NCI-H774 (cell line): ENCODE results near the gene CPEB1.
"Not testable (repeated sequence)": the region's sequence is repeated elsewhere in the genome, so short reads cannot be mapped to it uniquely, and the experiment has no call there.

Experiments
- DNase-seq: peaks from one replicate; lab custom pipeline; 2025; lab: John Stamatoyannopoulos, UW

CPEB1 gene

GRCh38 chr15:82545002-82545401 is 102.2 kb downstream of the CPEB1 start:
- DNase-seq, result no peak

DNA sequence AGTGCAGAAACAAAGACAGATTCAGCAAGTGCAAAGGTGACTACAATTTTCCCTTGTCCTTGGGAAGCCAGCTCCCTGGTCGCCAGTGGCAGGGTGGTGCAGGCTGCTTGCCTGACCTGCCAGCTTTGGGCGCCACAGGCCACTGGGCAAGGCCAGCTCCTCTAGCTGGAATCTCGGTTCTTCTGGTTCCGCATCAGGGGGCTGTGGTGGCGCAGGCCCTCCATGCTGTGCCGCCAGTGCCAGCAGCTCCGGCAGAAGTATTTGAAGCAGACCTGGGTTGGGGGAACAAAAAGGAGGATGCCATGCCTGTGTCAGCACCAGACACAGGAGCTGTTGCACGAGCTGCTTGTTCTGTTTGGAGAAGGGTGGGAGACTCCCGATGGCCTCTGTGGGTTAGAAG is 102.7 kb downstream of the CPEB1 start:
- no peak for DNase-seq

- no peak for DNase-seq
These were observed 104.0 kb downstream of the CPEB1 start for GRCh38 chr15:82543160-82543559.

DNA sequence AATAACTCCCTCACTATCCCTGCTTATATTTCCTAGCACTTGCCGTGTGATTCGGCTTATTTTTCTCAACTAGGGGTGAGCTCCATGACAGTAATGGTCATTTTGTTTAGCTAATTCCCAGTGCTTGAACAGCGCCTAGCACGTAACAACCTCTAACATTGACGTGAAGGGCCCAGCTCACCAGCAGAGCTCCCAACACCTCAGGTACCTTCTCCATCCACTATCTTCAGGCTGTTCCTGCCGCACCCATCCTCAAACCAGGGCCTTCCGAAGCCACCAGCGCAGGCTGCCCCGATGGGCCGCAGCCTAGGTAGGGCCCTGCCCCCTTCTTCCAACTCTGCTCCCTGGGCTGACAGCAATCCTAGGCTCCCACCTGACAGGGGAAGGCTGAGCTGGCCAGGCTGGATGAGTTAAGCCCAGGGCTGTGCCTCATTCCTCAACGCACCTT is 106.2 kb downstream of the CPEB1 start:
- DNase-seq, result no peak

- no peak for DNase-seq
These were observed 106.8 kb downstream of the CPEB1 start, which contains the start of gene RPS17 for GRCh38 chr15:82540055-82540983. RPS17 (minus strand) TSS chr15:82540457; CDS start chr15:82540428, 29 bp downstream.

DNA sequence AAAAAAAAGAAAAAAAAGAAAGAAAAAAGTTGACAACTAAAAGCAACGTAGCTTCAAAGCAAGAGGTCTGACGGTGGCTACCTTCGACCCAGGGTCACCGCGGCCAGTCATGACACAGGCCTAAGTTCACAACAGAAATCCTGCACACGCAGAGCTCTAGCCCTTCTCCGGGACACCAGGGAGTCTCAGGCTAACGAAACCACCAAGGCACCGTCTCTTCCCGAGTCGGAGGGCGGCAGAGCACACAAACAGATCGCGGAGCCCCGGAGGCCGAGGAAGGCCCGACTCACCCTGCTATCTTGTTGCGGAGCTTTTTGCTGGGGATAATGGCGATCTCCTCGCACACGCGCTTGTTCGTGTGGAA is 107.5 kb downstream of the CPEB1 start:
- DNase-seq, result no peak

- no peak for DNase-seq
These were observed 108.0 kb downstream of the CPEB1 start for GRCh38 chr15:82538961-82539690.

- no peak for DNase-seq
These were observed 109.7 kb downstream of the CPEB1 start for GRCh38 chr15:82537351-82537908.

GRCh38 chr15:82536409-82537350 is 110.5 kb downstream of the CPEB1 start:
- no peak for DNase-seq

DNA sequence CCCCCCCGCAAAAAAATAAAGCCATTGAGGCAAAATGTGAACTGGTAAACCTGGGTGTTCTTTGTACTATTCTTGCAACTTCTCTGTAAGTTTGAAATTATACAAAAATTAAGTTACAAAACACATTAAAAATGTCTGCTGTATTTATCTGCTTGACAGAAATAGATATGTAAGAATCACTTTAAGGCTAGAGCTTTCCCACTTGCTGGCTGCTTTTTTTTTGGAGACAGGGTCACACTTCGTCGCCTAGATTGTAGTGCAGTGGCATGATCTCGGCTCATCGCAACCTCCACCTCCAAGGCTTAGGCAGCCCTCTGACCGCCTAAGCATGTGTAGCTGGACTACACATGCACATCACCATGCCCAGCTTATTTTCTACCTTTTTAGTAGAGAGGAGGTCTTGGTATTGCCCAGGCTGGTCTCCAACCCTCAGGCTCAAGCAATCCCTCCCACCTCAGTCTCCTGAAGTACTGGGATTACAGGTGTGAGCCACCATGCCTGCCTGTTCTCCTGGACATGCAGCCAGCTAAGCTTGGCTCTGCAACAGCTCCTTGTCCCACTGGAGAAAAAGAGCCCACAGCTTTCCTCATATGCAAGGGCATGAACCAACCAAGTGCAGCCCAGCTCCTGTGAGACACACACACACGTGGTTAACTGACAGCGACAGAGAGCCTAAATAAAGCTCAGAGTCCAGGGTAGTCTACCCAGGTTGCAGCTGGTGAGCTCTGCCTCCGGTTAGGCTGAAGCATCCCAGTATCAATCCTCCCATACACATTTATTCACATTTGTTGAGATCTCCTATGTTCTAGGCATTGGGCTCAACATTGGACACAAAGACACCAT is 111.4 kb downstream of the CPEB1 start:
- DNase-seq, result no peak

DNA sequence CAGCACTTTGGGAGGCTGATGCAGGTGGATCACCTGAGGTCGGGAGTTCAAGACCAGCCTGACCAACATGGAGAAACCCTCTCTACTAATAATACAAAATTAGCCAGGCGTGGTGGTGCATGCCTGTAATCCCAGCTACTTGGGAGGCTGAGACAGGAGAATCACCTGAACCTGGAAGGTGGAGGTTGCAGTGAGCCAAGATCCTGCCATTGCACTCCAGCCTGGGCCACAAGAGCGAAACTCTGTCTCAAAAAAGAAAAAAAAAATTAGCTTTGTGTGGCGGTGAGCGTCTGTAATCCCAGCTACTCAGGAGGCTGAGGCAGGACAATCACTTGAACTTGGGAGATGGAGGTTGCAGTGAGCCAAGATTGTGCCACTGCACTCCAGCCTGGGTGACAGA is 112.0 kb downstream of the CPEB1 start:
- DNase-seq, result not testable (repeated sequence)

DNA sequence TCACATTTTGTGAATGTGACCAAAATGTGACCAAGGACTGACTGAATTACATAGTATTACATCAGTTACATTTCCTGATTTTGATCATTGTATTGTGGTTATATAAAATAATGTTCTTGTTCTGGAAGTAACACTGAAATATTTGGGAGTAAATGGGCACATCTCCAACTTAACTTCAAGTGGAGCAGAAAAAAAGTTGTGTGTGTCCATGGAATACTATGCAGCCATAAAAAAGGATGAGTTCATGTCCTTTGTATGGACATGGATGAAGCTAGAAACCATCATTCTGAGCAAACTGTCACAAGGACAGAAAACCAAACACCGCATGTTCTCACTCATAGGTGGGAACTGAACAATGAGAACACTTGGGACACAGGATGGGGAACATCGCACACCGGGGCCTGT is 112.7 kb downstream of the CPEB1 start:
- DNase-seq, result not testable (repeated sequence)

DNA sequence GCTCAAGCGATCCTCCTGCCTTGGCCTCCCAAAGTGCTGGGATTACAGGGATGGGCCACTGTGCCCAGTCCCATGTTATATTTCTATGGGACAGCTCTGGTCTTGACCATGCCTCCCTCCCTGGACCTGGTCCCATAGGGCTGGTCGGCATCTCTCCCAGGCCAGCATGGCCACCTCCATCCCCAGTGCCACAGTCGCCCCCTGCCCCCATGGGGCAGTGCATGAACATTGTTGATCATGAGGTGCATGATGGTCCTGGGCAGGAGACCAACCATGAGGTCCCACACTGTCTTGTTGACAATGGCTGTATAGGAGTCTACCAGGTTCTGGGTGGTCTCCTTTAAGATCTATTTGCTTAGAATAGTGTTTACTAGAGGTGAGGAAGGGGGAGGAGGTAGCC is 113.4 kb downstream of the CPEB1 start:
- DNase-seq, result no peak

- DNase-seq, result no peak
These were observed 114.1 kb downstream of the CPEB1 start for GRCh38 chr15:82532991-82533481.

- no peak for DNase-seq
These were observed 114.7 kb downstream of the CPEB1 start for GRCh38 chr15:82532383-82532990.

GRCh38 chr15:82531496-82532382 is 115.4 kb downstream of the CPEB1 start:
- no peak for DNase-seq

GRCh38 chr15:82530606-82531379 is 116.4 kb downstream of the CPEB1 start:
- no peak for DNase-seq

GRCh38 chr15:82530006-82530405 is 117.2 kb downstream of the CPEB1 start:
- DNase-seq, result no peak
